Measurements from ENCODE around the gene KIF5C. TPM values are rescaled to one million over a fixed set of nuclear protein-coding genes. Genes with fewer than 3 reads are reported as not detected.

KIF5C gene
- total RNA-seq, 2 experiments from 2014 or later, result 8.1 to 22.2 TPM

DNA sequence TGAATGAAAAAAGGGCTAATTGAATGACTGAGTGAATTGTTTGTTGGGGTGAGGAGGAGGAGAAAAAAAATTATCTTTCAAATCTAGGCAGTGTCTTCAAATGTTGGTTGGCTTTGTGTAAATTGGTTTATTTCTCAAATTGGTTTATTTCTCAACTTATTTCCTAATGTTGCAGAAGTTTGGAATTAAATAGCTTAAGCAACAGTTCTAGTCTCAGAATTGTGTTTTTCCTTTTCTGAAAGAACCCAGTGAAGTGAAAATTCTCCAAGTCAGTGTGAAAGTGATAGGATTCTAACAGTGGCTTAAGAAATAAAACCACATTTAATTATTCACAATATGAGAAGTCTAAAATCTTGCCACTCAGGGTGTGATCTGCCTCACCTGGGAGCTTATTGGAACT is 108.9 kb downstream of the KIF5C start:
- Histone ChIP-seq H3K4me2 (ENCODE audit: low read length) (no peak overlapping the region), H2AFZ (ENCODE audit: low read length) (no peak overlapping the region), H3K9me2 (ENCODE audit: insufficient read depth, low read length) (no peaks in the 10 kb centered on the region), H3K9me3 (ENCODE audit: low read length) (no peaks in the 10 kb centered on the region), H4K20me1 (ENCODE audit: insufficient read depth, low read length) (no peaks in the 10 kb centered on the region), H3K4me3 (ENCODE audit: low read depth, low read length, poor library complexity, severe bottlenecking) (no peak overlapping the region), H3K36me3 (ENCODE audit: insufficient read depth, low read length) (peaks cover 40% of the 10 kb centered on the region), H3K79me2 (ENCODE audit: insufficient read depth, low read depth, low read length) (no peaks in the 10 kb centered on the region), H3K4me1 (ENCODE audit: insufficient read depth, low read length, poor library complexity, severe bottlenecking) (no peaks in the 10 kb centered on the region), H3K27ac (ENCODE audit: low read depth, low read length, poor library complexity, severe bottlenecking) (no peak overlapping the region)
- POLR2A ChIA-PET, result interaction anchor here (2.5 kb wide), 1 partner anchor 10 kb away, joined by 8 read pairs; no protein-coding TSS in a partner anchor
- TF ChIP-seq EZH2phosphoT487 (IDR thresholded peaks at IDR 0.05; ENCODE audit: borderline replicate concordance, low read depth, low read length), result no peak
- DNase-seq (ENCODE audit: low spot score), result no peak
- BruUV-seq (replicated peaks), result no TSS peak
- intact Hi-C loops (cut with micrococcal nuclease; ENCODE audit: unreplicated experiment), result loop anchor here (10.0 kb wide), 1 partner anchor 339 kb away; the partner anchor contains the start of gene EPC2
- CTCF ChIA-PET (ENCODE audit: unreplicated experiment), result no interaction called here

DNA sequence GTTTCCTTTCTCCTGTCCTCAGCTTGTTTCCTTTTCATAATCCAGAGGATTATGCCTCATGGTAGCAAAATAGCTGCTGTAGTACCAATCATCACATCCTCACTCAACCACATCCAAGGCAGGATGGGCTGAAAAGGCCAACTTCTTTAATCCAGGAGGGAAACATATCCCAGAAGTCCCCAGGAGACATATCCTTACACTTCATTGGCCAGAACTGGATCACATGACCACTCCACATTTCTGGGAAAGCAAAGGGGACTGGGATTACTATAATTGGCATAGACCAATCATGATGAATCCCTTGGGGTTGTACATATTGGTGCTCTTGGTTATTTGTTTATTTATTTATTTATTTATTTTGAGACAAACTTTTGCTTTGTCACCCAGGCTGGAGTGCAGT is 109.4 kb downstream of the KIF5C start:
- no peak overlapping the region for H3K27ac ChIP-seq (ENCODE audit: low read depth, low read length, poor library complexity, severe bottlenecking)
- no TSS peak for BruUV-seq (replicated peaks)
- no peak for DNase-seq (ENCODE audit: low spot score)
- no peaks in the 10 kb centered on the region for H4K20me1 ChIP-seq (ENCODE audit: insufficient read depth, low read length)
- H3K9me3 ChIP-seq (ENCODE audit: low read length), result no peaks in the 10 kb centered on the region
- no peaks in the 10 kb centered on the region for H3K9me2 ChIP-seq (ENCODE audit: insufficient read depth, low read length)
- H3K4me3 ChIP-seq (ENCODE audit: low read depth, low read length, poor library complexity, severe bottlenecking), result no peak overlapping the region
- intact Hi-C loops (cut with micrococcal nuclease; ENCODE audit: unreplicated experiment), result loop anchor here (10.0 kb wide), 1 partner anchor 340 kb away; the partner anchor contains the start of gene EPC2
- H3K79me2 ChIP-seq (ENCODE audit: insufficient read depth, low read depth, low read length), result no peaks in the 10 kb centered on the region
- TF ChIP-seq EZH2phosphoT487 (IDR thresholded peaks at IDR 0.05; ENCODE audit: borderline replicate concordance, low read depth, low read length), result no peak
- TF ChIP-seq CTCF (conservative IDR thresholded peaks at IDR 0.05; ENCODE audit: low read length), result no peak
- no peaks in the 10 kb centered on the region for H3K4me1 ChIP-seq (ENCODE audit: insufficient read depth, low read length, poor library complexity, severe bottlenecking)
- no peak overlapping the region for H3K4me2 ChIP-seq (ENCODE audit: low read length)
- CTCF ChIA-PET (ENCODE audit: unreplicated experiment), result no interaction called here
- POLR2A ChIA-PET, result interaction anchor here (2.5 kb wide), 1 partner anchor 10 kb away, joined by 8 read pairs; no protein-coding TSS in a partner anchor
- H3K36me3 ChIP-seq (ENCODE audit: insufficient read depth, low read length), result peaks cover 40% of the 10 kb centered on the region
- no peak overlapping the region for H2AFZ ChIP-seq (ENCODE audit: low read length)

GRCh38 chr2:148987286-148987685 is 112.3 kb downstream of the KIF5C start:
- H3K36me3 ChIP-seq (ENCODE audit: insufficient read depth, low read length), result peaks cover 41% of the 10 kb centered on the region
- no peak overlapping the region for H3K4me3 ChIP-seq (ENCODE audit: low read depth, low read length, poor library complexity, severe bottlenecking)
- H3K79me2 ChIP-seq (ENCODE audit: insufficient read depth, low read depth, low read length), result no peaks in the 10 kb centered on the region
- no peak for DNase-seq (ENCODE audit: low spot score)
- TF ChIP-seq EZH2phosphoT487 (IDR thresholded peaks at IDR 0.05; ENCODE audit: borderline replicate concordance, low read depth, low read length), result no peak
- no peak for TF ChIP-seq CTCF (conservative IDR thresholded peaks at IDR 0.05; ENCODE audit: low read length)
- no peak overlapping the region for H2AFZ ChIP-seq (ENCODE audit: low read length)
- CTCF ChIA-PET (ENCODE audit: unreplicated experiment), result no interaction called here
- H3K4me1 ChIP-seq (ENCODE audit: insufficient read depth, low read length, poor library complexity, severe bottlenecking), result no peaks in the 10 kb centered on the region
- BruUV-seq (replicated peaks), result no TSS peak
- H4K20me1 ChIP-seq (ENCODE audit: insufficient read depth, low read length), result no peaks in the 10 kb centered on the region
- H3K9me2 ChIP-seq (ENCODE audit: insufficient read depth, low read length), result no peaks in the 10 kb centered on the region
- intact Hi-C loops (cut with micrococcal nuclease; ENCODE audit: unreplicated experiment), result loop anchor here (10.0 kb wide), 1 partner anchor 342 kb away; the partner anchor contains the start of gene EPC2
- no peak overlapping the region for H3K4me2 ChIP-seq (ENCODE audit: low read length)
- no peaks in the 10 kb centered on the region for H3K9me3 ChIP-seq (ENCODE audit: low read length)
- no peak overlapping the region for H3K27ac ChIP-seq (ENCODE audit: low read depth, low read length, poor library complexity, severe bottlenecking)
- POLR2A ChIA-PET, result interaction anchor here (0.6 kb wide), 1 partner anchor 356 kb away, joined by 3 read pairs; no protein-coding TSS in a partner anchor

Data from OCI-LY7 (cell line).